GM11168 (cell line): ENCODE data around the gene NDUFV2.
"Not testable (repeated sequence)": the region's sequence is repeated elsewhere in the genome, so short reads cannot be mapped to it uniquely, and the experiment has no call there.

Experiments used
- in situ Hi-C: fragments of 300-500 bp; cut with MboI; formaldehyde crosslinking; loops from one replicate; pipeline ENCODE4 v1.12.0; 2022; ENCODE audit warnings: low sequenced_read_pairs; ENCODE audit not compliant: unreplicated experiment

NDUFV2 gene

DNA sequence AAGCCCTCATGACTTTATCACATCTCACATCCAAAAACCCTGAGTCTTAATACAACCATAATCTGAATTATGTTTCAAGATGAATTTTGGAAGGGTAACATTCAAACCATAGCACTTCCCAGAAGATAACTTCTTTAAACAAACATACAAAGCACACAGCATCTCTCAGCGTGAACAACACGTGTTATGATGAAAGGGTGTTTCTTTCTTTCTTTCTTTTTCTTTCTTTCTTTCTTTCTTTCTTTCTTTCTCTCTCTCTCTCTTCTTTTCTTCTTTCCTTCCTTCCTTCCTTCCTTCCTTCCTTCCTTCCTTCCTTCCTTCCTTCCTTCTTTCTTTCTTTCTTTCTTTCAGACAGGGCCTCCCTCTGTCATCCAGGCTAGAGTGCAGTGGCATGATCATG, 13.8 kb upstream of the NDUFV2 start:
- in situ Hi-C loops: not testable (repeated sequence)

DNA sequence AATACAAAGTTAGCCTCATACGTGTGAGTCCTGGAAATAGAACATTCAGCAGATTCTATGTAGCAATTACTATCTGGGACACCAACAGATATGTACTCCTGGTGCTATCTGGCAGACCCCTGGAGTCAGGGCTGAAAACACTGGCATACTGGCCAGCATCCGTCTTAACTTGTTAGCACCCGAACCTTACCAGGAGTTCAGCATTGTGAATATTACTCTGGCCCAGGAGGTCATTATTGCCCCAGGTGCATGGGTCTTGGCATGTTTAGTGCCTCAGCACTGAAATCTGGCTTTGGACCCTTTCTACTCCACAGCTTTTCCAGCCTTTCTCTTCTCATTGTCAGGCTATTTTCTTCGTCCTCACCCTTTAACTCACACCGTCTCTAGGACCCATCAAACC, 11.9 kb upstream of the NDUFV2 start:
- in situ Hi-C loops: no loop called here

DNA sequence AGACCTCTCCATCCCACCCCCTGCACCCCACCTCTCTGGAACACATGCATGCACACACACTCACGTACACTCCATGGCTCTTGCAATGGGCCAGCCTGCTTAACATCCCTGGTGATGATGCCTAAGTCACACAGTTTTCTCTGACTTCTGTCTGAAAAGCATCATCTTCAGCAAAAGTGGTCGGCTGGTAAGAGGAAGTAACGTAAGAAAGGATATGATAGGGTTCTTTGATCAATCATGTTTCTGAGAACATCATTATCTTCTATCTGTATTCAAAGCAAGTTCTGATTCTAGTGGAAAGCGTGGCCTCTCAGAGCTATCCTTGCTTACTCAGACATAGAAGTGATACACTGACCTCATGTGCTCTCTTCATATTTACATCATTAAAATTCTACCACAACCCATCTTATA, 11.4 kb upstream of the NDUFV2 start:
- in situ Hi-C loops: no loop called here

DNA sequence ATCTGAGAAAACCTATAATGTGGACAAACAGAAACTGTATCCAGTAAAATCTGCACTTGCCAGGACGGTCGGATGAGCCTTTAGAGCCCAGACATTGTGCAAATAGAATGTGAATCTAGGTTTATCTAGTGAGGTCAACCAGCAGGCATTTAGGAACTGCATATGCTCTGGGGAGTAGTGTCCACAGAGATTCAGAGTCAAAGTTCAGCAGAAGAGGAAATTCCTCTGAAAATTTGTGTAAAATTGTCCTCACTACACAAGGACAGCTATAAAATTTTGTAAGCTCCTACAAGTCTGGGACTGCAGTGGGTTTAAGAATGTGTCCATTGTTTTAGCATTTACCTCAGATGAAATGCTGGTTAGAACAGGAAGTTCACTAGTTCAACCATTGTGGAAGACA, 9.8 kb upstream of the NDUFV2 start:
- in situ Hi-C loops: no loop called here

DNA sequence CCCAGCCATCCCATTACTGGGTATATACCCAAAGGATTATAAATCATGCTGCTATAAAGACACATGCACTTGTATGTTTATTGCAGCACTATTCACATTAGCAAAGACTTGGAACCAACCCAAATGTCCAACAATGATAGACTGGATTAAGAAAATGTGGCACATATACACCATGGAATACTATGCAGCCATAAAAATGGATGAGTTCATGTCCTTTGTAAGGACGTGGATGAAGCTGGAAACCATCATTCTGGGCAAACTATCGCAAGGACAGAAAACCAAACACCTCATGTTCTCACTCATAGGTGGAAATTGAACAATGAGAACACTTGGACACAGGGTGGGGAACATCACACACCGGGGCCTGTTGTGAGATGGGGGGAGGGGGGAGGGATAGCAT, 9.4 kb upstream of the NDUFV2 start:
- in situ Hi-C loops: not testable (repeated sequence)

DNA sequence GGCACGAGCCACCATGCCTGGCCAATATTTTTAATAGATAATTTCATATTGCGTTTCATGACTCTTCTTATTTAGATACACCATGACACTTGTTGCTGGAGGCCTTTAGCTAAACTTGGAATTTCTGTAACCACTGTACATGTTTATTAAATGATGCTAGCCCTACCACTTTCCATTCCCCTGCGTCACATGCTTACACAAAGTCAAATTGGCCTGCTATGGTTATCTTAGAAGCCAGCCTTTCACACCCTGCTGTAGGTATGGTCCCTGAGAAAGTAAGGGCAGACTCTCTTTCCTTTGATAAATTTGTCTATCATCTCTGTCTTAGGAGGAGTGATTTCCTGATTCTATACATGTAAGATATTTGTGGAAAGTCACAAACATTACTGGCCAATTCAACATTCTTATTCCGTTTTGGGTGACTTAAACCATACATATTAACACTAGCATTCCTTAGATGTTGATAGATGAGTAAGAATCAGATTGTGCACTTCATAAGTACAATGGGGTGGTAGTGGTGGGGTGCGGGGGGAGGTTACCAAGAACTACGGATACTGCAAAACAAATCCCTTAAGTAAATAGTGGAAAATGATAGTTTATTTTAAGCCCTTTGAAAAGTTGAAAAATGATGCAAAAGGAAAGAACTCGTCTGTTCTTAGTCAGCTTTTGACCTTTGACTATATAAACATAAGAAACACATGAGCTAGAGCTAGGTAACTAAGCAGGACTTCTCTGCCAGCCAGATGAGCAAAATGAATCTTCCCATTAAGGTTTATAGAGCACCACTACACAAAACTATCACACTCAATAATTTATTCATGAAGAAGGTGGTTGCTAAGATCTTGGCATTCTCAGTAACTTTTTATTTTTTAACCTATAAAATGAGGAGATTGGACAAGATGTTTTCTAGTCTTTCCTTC, 7.9 kb upstream of the NDUFV2 start:
- in situ Hi-C loops: no loop called here

DNA sequence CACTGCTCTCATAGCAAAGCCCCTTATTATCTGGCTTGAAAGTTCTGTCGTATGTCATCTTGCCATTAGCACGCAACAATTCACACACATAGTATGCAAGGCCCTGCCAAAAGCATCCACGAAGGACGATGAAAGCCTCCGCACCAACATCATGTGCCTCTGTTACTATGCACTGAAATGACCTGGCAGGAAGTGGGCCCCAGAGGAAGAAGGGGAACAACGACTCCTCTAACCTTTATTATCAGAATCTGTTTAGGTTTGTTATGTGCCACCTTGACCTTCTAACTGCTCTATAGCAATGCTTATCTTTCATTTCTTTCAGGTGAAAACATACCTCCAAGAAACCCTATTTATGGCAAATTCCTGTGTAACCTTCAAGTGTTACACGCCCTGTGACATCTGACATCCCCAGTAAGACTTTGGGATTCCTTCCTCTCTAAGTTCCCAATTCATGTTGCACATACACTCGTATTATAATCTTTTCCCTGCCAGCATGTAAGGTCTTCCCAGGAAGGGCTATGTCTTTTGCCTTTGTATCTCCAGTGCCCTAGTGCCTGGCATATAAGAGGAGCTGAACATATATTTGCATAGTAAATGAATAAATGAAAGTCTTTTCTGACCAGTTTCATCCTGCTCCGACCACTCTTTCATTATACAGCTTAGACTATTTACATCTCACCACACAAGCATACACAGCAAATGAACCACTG, 7.0 kb upstream of the NDUFV2 start:
- in situ Hi-C loops: no loop called here

DNA sequence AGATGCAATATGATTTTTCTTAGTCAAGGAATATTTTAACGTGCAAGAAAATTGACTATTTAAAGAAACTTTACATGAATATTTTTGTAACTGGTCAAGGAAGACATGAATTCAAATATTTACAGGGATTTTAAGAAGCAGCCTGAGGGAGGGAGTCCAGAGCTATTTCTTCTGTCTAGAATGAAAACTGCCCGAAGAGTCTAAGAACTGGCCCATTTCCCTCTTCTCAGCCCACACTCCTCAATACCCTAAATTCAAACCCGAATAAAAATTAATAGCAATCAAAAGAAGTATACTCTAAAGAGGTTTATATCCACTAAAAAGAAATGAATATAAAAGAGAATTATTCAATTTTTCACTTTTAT, 6.5 kb upstream of the NDUFV2 start:
- in situ Hi-C loops: no loop called here

DNA sequence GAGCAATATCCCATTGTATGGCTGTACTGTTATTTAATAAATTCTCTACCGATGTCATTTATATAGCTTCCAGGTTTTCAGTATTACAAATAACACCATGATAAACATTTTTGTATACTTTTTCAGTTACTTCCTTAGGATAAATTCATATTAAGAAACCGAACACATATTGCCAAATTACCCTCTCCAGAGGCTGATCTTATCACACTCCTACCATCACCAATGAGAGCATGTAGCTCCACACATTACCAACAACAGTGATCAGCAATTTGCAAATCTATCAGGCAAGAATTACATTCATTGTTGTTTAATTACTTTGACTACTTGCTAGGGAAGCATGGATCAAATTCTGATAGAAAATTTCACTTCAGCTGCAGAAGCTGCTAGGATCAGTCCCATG, 5.8 kb upstream of the NDUFV2 start:
- in situ Hi-C loops: no loop called here

DNA sequence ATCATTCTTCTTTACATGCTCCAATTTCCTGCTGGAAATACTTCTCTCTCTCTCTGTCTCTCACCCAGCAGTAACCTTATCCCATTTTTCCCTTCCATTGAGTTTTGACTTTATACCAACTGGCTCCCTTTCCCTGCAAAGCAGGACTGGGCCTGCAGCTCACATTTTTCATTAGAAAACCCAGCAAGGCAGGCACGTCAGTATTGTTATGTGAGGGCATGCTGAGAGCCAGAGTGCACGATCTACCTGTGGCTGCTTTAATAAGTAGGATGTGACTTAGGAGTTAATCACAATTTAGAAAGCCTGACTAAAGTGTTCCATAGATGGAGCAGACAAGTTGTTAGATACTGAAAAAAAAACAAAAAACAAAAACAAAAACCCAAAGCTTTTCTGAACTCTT, 5.2 kb upstream of the NDUFV2 start:
- in situ Hi-C loops: no loop called here

DNA sequence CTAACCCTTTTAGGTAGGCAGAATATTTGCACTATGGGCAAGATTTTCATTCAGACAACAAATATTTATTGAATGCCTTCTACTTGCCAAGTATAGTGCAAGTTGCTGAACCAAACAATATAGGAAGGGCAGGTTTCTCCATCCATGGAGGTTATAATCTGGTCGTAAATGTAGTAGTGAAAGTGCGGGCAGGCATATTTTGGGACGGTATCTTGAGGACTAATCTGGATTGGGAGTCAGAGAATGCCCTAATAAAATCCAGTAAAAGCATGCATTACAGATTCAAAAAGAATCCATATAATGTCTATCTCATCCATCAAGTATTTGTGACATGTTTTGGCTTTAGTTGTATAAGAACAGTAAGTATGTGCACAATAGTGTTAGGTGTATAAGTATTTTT, 1.7 kb upstream of the NDUFV2 start:
- in situ Hi-C loops: no loop called here

DNA sequence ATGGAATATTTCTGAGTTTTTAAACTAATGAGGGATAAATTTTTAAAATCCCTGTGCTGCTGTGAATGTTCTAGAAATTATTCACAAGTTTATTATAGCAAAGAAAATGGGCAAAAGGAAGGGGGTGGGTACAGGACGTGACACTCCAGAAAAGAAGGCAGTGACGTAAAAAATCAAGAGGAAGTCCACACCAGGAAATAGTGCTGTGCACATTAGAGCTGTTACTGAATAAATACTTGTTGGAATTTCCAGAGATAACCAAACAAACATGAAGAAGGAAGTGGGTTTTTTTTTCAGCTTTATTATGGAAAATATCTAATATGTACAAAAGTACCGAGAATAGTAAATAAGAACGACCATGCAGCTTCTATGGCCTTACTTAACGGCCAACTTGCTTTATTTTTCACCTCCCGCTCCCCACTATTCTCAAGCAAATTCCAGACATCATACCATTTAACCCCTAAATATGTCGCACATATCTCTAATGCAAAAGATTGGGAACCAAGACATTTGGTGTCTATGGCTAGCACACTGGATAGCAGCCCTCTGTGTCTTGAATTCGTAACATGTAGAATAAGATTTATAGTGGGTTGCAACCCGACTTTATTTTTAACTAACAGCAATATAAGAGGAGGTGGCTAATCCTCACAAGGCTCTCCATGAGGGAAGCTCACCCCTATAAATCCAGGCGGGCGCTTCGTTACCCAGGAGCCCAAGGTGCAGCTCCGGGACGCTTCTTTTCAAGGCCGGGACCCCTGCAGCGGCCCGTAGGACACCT, 580 bp upstream of the NDUFV2 start:
- in situ Hi-C loops: no loop called here

DNA sequence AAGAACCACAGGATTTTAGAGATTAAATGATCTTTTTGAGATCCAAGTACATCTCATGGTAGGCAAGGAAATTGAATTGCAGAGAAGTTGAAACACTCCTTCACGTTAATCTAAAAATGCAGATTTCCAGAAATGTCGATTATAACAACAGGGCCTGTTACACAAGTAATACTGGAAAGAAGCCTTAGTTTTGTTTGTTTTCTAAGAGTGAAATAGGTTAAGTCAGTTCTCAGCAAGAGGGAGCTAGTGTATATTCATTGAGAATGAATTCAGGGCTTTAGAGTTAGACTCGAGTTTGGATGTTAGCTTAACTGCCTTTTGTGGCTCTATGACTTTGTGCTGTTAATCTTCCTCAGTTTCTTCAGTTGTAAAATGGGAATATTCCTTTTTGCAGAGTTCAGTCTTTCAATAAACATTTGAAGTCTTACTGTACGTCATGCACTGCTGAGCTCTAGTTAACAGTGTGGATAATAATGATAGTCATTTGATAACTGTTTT, 926 bp downstream of the NDUFV2 start:
- in situ Hi-C loops: no loop called here

DNA sequence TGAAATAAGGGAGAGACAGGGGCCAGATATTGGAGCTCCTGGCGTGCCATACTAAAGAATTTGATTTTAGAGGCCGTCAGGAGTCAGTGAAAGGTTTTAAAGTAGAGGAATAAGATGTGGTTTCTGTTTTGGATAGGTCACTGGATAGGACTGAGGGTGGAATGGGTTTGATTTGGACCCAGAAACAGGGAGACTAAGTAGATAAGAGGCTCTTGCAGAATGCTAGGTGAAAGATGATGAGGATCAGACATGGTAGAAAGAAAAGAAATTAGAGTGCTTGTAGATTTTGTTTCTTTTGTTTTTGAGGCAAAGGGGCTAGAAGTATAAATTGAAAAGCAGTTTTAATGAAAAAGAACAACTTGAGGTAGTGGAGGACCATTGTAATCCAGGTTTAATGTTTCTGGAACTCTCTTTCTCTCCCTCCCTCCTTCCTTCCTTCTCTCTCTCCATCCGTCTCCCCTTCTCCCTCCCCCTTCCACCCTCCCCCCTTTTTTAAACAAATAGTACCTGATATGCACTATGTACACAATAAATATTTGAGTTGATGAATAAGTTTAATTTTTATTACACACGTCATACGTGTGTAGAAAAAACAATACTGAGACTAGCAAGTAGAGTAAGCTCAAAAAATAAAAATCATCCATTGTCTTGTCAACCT, 1.9 kb downstream of the NDUFV2 start:
- in situ Hi-C loops: no loop called here

DNA sequence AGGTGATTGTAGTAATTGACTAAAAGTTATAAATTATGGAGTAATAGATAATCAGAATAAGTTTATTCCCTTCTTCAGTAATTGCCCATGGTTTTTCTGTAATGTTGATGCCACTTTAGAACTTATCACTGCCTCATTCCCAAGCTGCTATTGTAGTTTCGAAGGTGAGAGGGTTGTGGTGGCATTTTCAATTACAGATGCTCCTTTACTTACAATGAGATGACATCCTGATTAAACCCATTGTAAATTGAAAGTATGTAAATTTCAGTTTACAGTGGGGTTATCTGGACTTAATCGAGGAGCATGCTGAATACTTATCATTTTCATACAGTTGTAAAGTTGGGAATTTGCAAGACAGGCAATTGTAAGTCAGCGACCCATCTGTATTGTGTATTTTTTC, 2.9 kb downstream of the NDUFV2 start:
- in situ Hi-C loops: no loop called here

DNA sequence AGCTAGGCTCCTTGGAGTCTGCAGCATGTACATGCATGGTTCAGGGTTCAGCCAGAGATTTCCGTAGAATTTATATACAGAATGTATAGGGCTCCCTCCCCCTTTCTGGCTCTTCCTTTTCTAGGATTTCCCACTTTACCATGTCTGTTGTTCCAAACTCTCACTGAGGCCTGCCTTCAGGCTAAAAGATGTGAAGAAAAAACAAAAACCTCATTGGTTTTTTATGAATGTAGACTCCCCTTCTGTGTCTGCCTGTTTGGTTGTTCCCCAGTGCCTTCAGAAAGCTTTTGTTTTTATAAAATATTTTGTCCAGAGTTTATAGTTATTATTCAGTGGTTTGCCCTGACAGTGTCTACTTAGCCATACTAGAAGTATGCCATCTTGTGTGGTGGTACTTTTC, 3.6 kb downstream of the NDUFV2 start:
- in situ Hi-C loops: no loop called here

DNA sequence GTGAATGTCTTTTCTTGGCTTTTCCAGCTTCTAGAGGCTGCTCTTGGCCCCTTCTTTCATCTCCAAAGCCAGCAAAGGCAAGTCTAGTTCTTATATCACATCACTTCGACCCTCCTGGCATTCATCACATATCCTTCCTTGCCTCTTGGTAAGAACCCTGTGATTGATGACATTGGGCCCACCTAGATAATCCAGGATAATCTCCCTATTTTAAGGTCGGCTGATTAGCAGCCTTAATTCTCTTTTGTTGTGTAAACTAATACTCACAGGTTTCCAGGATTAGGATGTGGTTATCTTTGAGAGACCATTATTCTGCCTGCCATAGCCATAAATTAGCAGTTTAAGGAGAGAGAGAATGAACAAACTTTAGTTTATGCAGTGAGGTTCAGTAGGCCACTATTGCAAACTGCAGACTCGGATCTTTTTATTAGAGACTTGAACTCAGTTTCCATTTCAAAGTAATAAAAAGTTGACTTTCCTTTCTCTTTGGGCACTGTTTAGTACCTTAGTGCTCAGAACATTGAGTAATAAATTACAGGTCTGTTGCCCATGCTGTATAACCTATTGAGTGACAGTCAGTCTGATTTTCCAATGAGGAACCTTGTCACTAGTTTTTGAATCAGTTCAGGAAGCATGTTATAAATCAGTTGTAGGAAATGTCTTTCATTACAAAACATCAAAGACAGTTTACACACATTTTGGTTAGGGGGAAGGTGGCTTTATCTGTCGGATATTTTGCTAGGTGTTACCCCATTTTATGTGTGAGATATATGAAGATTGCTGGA, 4.5 kb downstream of the NDUFV2 start:
- in situ Hi-C loops: no loop called here

DNA sequence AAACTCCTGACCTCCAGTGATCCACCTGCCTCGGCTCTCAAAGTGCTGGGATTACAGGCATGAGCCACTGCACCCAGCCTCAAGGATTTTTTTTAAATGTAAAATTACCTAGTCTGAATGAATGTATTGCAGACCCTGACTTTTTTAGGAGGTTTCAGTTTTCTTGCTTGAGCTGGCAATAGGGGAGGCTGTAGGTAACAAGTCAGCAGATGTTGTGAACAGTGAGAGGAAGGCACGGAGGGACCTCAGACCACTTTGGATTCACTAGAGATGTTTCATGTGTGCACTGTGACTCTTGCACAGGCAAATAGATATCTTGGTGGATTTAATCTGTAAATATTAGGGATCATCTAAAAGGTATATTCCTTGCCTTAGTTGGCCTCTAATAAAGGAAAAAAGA, 6.4 kb downstream of the NDUFV2 start:
- in situ Hi-C loops: no loop called here

DNA sequence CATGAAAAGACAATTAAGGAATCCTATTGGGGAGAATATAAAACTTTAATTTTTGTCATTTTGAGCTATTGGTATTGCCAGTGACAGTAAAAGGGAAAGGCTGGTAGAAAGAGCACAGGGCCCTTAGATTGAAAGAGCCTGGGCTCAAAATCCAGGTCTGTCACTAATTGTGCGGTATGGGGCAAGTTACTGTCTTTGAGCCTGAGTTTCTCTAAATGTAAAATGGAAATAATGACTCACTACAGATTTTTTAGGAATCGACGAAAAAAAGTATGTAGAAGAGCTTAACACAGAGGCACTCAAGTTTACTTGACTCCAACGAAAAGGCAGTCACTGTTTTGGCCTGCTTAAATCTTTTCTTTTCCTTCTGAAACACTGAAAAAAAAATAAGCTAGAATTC, 7.0 kb downstream of the NDUFV2 start:
- in situ Hi-C loops: no loop called here
